Caco-2 (cell line): ENCODE data around the gene ENTREP3. TPM values are rescaled to one million over a fixed set of nuclear protein-coding genes. Genes with fewer than 3 reads are reported as not detected.
"Not testable (repeated sequence)": the region's sequence is repeated elsewhere in the genome, so short reads cannot be mapped to it uniquely, and the experiment has no call there.

Source experiments
- BruUV-seq: library from RNA; stranded (reverse); fragments of 400-500 nt; replicated peaks from 2 replicates; lab custom pipeline; 2021; lab: Mats Ljungman, UMichigan
- CTCF ChIA-PET: fragments of 300-600 bp; sonication (Branson Sonifier 250); formaldehyde crosslinking; loops from one replicate; lab custom pipeline; 2022; ENCODE audit warnings: antibody characterized with exemption; lab: Charles Lee
- POLR2A ChIA-PET: fragments of 300-600 bp; sonication (Branson Sonifier 250); formaldehyde crosslinking; loops from one replicate; lab custom pipeline; 2022; ENCODE audit warnings: antibody characterized with exemption; lab: Charles Lee
- DNase-seq, 2 experiments: peaks; one replicate each; pipeline versions ENCODE4 v3.0.0 to v3.0.0-alpha.2; 2020 to 2022
- H3K27me3 ChIP-seq: replicated peaks from 2 replicates; pipeline ENCODE4 v1.6.0; 2011; ENCODE audit warnings: low read length; ENCODE audit not compliant: control insufficient read depth, insufficient read depth
- H3K36me3 ChIP-seq: 2 replicates; pipeline ENCODE4 v1.5.1; 2011; ENCODE audit warnings: low read length; ENCODE audit not compliant: control insufficient read depth, insufficient read depth
- H3K4me1 ChIP-seq: fragments of 250-450 bp; sonication (Bioruptor Pico); 2 replicates; pipeline ENCODE4 v1.5.1; 2020; ENCODE audit warnings: mild to moderate bottlenecking
- H3K4me3 ChIP-seq: 2 replicates; pipeline ENCODE4 v1.5.1; 2011; ENCODE audit warnings: low read depth, mild to moderate bottlenecking, control low read depth, low read length
- H3K9me3 ChIP-seq: fragments of 250-450 bp; sonication (Bioruptor Pico); 2 replicates; pipeline ENCODE4 v1.5.1; 2020; ENCODE audit warnings: mild to moderate bottlenecking, moderate library complexity
- H3K27ac Mint-ChIP-seq: one replicate; pipeline ENCODE4 v1.8.0; 2022; ENCODE audit warnings: mixed read lengths; ENCODE audit not compliant: unreplicated experiment
- H3K27me3 Mint-ChIP-seq: one replicate; pipeline ENCODE4 v1.8.0; 2022; ENCODE audit warnings: mixed read lengths; ENCODE audit not compliant: insufficient read depth, unreplicated experiment
- H3K36me3 Mint-ChIP-seq: one replicate; pipeline ENCODE4 v1.8.0; 2022; ENCODE audit warnings: mild to moderate bottlenecking, mixed read lengths; ENCODE audit not compliant: insufficient read depth, unreplicated experiment
- H3K4me1 Mint-ChIP-seq: one replicate; pipeline ENCODE4 v1.8.0; 2022; ENCODE audit warnings: low read depth, mixed read lengths; ENCODE audit not compliant: unreplicated experiment
- H3K4me3 Mint-ChIP-seq: one replicate; pipeline ENCODE4 v1.8.0; 2022; ENCODE audit warnings: mild to moderate bottlenecking, moderate library complexity, mixed read lengths; ENCODE audit not compliant: unreplicated experiment
- H3K9me3 Mint-ChIP-seq: one replicate; pipeline ENCODE4 v1.8.0; 2022; ENCODE audit warnings: mixed read lengths; ENCODE audit not compliant: unreplicated experiment
- CTCF ChIP-seq, 2 experiments: fragments of 200-600 bp in 1 of 2; IDR thresholded peaks; 1 replicate in 1 of 2; 2 replicates in 1 of 2; pipeline versions ENCODE4 v1.5.1 to v1.8.0; 2011 to 2022; ENCODE audit warnings: antibody characterized with exemption in 1 of 2, control low read depth in 1 of 2, inconsistent platforms in 1 of 2, low read depth in 1 of 2, low read length in 1 of 2, mild to moderate bottlenecking in 1 of 2, moderate library complexity in 1 of 2; ENCODE audit not compliant: insufficient read depth in 1 of 2, severe bottlenecking in 1 of 2, unreplicated experiment in 1 of 2
- intact Hi-C: fragments of 100-400 bp; cut with micrococcal nuclease; formaldehyde crosslinking; loops from one replicate; pipeline ENCODE4 v1.10.0; 2022; ENCODE audit not compliant: unreplicated experiment
- total RNA-seq: library from RNA; stranded (reverse); gene quantifications from 2 replicates; pipeline ENCODE4 v1.2.3, GENCODE V29; 2022

Gene ENTREP3
- total RNA-seq, 1 experiment from 2014 or later, result 33.1 TPM

GRCh38 chr1:155218854-155219591, 36.3 kb downstream of the ENTREP3 start:
- Mint-ChIP-seq H3K36me3 (peaks cover 9% of the 10 kb centered on the region), H3K27me3 (no peaks in the 10 kb centered on the region), H3K4me1 (peaks cover 10% of the 10 kb centered on the region), H3K27ac (peak overlapping the region; percentile 47), H3K4me3 (peak overlapping the region; percentile 66), H3K9me3 (no peaks in the 10 kb centered on the region)
- no TSS peak for BruUV-seq
- ChIA-PET CTCF (interaction anchor here (0.9 to 1.5 kb wide), 3 partner anchors 12 to 32 kb away, joined by 3 to 4 read pairs (median 4); no protein-coding TSS in a partner anchor), POLR2A (interaction anchor here (0.8 kb wide), 1 partner anchor 10 kb away, joined by 4 read pairs; no protein-coding TSS in a partner anchor)
- intact Hi-C loops, result no loop called here
- no peaks in the 10 kb centered on the region; the same call in 1 of the 2 replicates for H3K36me3 ChIP-seq
- H3K4me3 ChIP-seq, result peak overlapping the region; percentile 29
- no peaks in the 10 kb centered on the region for H3K27me3 ChIP-seq
- H3K9me3 ChIP-seq, result no peaks in the 10 kb centered on the region
- H3K4me1 ChIP-seq, result peaks cover 5% of the 10 kb centered on the region
- no peak for TF ChIP-seq CTCF (IDR thresholded peaks at IDR 0.05; ENCODE audit: insufficient read depth in 1 of 2, low read depth in 1 of 2, low read length in 1 of 2, severe bottlenecking in 1 of 2, unreplicated experiment in 1 of 2)
- peak; percentile 64 to 68 for DNase-seq

- H3K36me3 ChIP-seq, H3K4me3 Mint-ChIP-seq, H3K9me3 Mint-ChIP-seq, H3K27ac Mint-ChIP-seq, BruUV-seq, intact Hi-C loops, H3K4me3 ChIP-seq, H3K36me3 Mint-ChIP-seq, DNase-seq, H3K27me3 ChIP-seq, H3K4me1 ChIP-seq, H3K9me3 ChIP-seq, H3K27me3 Mint-ChIP-seq, CTCF ChIA-PET, POLR2A ChIA-PET: not testable (repeated sequence)
- H3K4me1 Mint-ChIP-seq, result peaks cover 14% of the 10 kb centered on the region
These were observed 40.6 kb downstream of the ENTREP3 start for GRCh38 chr1:155214702-155215101.

- H3K27ac Mint-ChIP-seq, CTCF ChIA-PET, H3K27me3 ChIP-seq, POLR2A ChIA-PET, H3K4me3 ChIP-seq, DNase-seq, H3K27me3 Mint-ChIP-seq, BruUV-seq, H3K9me3 ChIP-seq, H3K36me3 ChIP-seq, H3K4me3 Mint-ChIP-seq, intact Hi-C loops, H3K9me3 Mint-ChIP-seq: not testable (repeated sequence)
- Mint-ChIP-seq H3K36me3 (peaks cover 21% of the 10 kb centered on the region), H3K4me1 (peaks cover 12% of the 10 kb centered on the region)
- peaks cover 10% of the 10 kb centered on the region for H3K4me1 ChIP-seq
These were observed 43.2 kb downstream of the ENTREP3 start for GRCh38 chr1:155212051-155212440.

GRCh38 chr1:155211381-155212050, 43.8 kb downstream of the ENTREP3 start:
- H3K4me3 Mint-ChIP-seq, DNase-seq, BruUV-seq, H3K27ac Mint-ChIP-seq, CTCF ChIA-PET, H3K27me3 Mint-ChIP-seq, H3K4me3 ChIP-seq, H3K27me3 ChIP-seq, H3K9me3 Mint-ChIP-seq, H3K9me3 ChIP-seq, H3K36me3 ChIP-seq, POLR2A ChIA-PET, intact Hi-C loops: not testable (repeated sequence)
- H3K4me1 ChIP-seq, result peaks cover 15% of the 10 kb centered on the region
- Mint-ChIP-seq H3K4me1 (peaks cover 16% of the 10 kb centered on the region), H3K36me3 (peaks cover 21% of the 10 kb centered on the region)
